ENCODE results near the gene CST9L. TPM values are rescaled to one million over a fixed set of nuclear protein-coding genes. Genes with fewer than 3 reads are reported as not detected.

The CST9L gene
- total RNA-seq, 4 donors from 2014 or later, result not detected

- Histone ChIP-seq H3K9me3 (no peaks in the 10 kb centered on the region), H3K4me3 (no peak overlapping the region), H3K4me1 (no peaks in the 10 kb centered on the region), H3K27me3 (no peaks in the 10 kb centered on the region), H3K36me3 (no peaks in the 10 kb centered on the region), H3K27ac (no peak overlapping the region)
- WGBS, 2 donors (ENCODE audit: low coverage in 1 of 2), result 0 to 13% methylated on average over 1 to 9 of the region's 9 CpGs
- in situ Hi-C loops (cut with MboI; ENCODE audit: low pct_ligation_motif_present in 1 of 4, low pct_unique_long_range_greater_than_20kb in 1 of 4, low sequenced_read_pairs in 3 of 4) (loop anchor here in 2 of 4 donors (10.0 to 25.0 kb wide), 4 partner anchors 162 to 919 kb away; partner anchors contain the start of gene CSTL1 (in 1 of the 2)), intact Hi-C loops (cut with DNase I; ENCODE audit: low total_unique reads) (loop anchor here (5.0 kb wide), 1 partner anchor 164 kb away; no protein-coding TSS in a partner anchor)
- peak; percentile 78 for DNase-seq
- TF ChIP-seq EP300 (IDR thresholded peaks at IDR 0.05; ENCODE audit: low read depth) (no peak), POLR2AphosphoS5 (IDR thresholded peaks at IDR 0.05) (no peak), POLR2A (IDR thresholded peaks at IDR 0.05) (no peak)
- TF ChIP-seq, protein P1, sequence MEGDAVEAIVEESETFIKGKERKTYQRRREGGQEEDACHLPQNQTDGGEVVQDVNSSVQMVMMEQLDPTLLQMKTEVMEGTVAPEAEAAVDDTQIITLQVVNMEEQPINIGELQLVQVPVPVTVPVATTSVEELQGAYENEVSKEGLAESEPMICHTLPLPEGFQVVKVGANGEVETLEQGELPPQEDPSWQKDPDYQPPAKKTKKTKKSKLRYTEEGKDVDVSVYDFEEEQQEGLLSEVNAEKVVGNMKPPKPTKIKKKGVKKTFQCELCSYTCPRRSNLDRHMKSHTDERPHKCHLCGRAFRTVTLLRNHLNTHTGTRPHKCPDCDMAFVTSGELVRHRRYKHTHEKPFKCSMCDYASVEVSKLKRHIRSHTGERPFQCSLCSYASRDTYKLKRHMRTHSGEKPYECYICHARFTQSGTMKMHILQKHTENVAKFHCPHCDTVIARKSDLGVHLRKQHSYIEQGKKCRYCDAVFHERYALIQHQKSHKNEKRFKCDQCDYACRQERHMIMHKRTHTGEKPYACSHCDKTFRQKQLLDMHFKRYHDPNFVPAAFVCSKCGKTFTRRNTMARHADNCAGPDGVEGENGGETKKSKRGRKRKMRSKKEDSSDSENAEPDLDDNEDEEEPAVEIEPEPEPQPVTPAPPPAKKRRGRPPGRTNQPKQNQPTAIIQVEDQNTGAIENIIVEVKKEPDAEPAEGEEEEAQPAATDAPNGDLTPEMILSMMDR (IDR thresholded peaks at IDR 0.05), result peak; percentile 83 to 89 (median 84)
These were observed 38.4 kb upstream of the CST9L start for GRCh38 chr20:23606652-23607049.

- TF ChIP-seq EP300 (IDR thresholded peaks at IDR 0.05; ENCODE audit: low read depth), result no peak
- TF ChIP-seq POLR2A (IDR thresholded peaks at IDR 0.05), result no peak
- no peak for TF ChIP-seq POLR2AphosphoS5 (IDR thresholded peaks at IDR 0.05)
- TF ChIP-seq, protein P1 (IDR thresholded peaks at IDR 0.05), result no peak
- Histone ChIP-seq H3K4me3 (no peak within 1 kb of the TSS), H3K9me3 (no peaks in the 10 kb centered on the region), H3K27ac (no peak within 1 kb of the TSS), H3K27me3 (no peaks in the 10 kb centered on the region), H3K4me1 (no peaks in the 10 kb centered on the region), H3K36me3 (no peaks in the 10 kb centered on the region)
- in situ Hi-C loops (cut with MboI; ENCODE audit: low pct_ligation_motif_present in 1 of 4, low pct_unique_long_range_greater_than_20kb in 1 of 4, low sequenced_read_pairs in 3 of 4), result loop anchor here in 2 of 4 donors (10.0 to 25.0 kb wide), 4 partner anchors 161 to 919 kb away; partner anchors contain the start of gene CSTL1 (in 1 of the 2)
- DNase-seq, result no peak
- intact Hi-C loops (cut with DNase I; ENCODE audit: low total_unique reads), result loop anchor here (5.0 kb wide), 1 partner anchor 164 kb away; no protein-coding TSS in a partner anchor
- WGBS, 2 donors (ENCODE audit: low coverage in 1 of 2), result 47 to 65% methylated on average over 3 to 14 of the region's 16 CpGs
These were observed 37.8 kb upstream of the CST9L start, which contains the start of gene CST9 for GRCh38 chr20:23605867-23606651. CST9 (minus strand) TSS chr20:23605917; CDS start chr20:23605864, 53 bp downstream.

DNA sequence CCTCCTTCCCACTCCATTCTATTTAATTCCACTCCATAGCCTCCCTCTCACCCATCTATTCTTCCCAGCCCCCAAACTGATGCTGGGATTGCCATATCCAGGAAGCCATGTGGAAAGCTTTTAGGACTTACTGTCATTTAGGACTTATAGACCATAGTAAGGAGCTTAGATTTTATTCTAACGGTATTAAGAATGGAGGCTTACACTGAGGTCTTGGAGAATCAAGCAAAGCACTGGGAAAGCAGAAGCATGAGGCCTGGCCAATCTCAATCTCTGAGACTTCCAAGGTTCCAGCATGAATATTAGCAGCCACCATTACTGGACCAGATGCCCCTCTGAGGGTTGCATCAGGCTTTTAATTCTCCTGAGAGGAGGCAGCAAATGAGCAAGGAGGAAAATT lies 36.0 kb upstream of the CST9L start:
- H3K4me1 ChIP-seq, result no peaks in the 10 kb centered on the region
- no peaks in the 10 kb centered on the region for H3K36me3 ChIP-seq
- no peak for TF ChIP-seq EP300 (IDR thresholded peaks at IDR 0.05; ENCODE audit: low read depth)
- no peak for TF ChIP-seq POLR2A (IDR thresholded peaks at IDR 0.05)
- TF ChIP-seq, protein P1 (IDR thresholded peaks at IDR 0.05), result no peak
- no peak for TF ChIP-seq POLR2AphosphoS5 (IDR thresholded peaks at IDR 0.05)
- in situ Hi-C loops (cut with MboI; ENCODE audit: low pct_ligation_motif_present in 1 of 4, low pct_unique_long_range_greater_than_20kb in 1 of 4, low sequenced_read_pairs in 3 of 4) (loop anchor here in 2 of 4 donors (10.0 to 25.0 kb wide), 4 partner anchors 160 to 917 kb away; partner anchors contain the start of gene CSTL1 (in 1 of the 2)), intact Hi-C loops (cut with DNase I; ENCODE audit: low total_unique reads) (no loop called here)
- H3K4me3 ChIP-seq, result no peak overlapping the region
- no peak for DNase-seq
- no peaks in the 10 kb centered on the region for H3K9me3 ChIP-seq
- 60% methylated on average over 1 of the region's 1 CpG; no CpG with 5 or more reads in 1 of the 2 donors for WGBS, 2 donors (ENCODE audit: low coverage in 1 of 2)
- H3K27me3 ChIP-seq, result no peaks in the 10 kb centered on the region
- no peak overlapping the region for H3K27ac ChIP-seq

DNA sequence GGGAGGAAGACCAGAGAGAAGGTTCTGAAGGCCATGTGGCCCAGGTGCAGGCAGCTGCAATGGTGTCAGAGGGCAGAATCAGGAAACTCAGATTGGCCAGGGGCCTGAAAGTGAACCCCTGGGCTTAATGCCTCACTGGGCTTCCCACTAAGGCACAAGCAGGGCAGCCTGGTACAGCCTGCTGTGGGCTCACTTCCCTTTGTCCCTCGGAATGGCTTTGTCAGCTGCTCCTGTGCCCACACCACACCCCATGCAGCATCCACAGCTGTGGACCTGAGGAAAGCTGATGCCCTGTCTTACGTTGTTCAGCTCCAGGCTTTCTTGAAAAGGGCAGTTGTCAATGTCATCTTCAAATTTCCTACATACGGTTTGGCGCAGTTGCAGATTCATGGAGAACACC lies 35.0 kb upstream of the CST9L start:
- in situ Hi-C loops (cut with MboI; ENCODE audit: low pct_ligation_motif_present in 1 of 4, low pct_unique_long_range_greater_than_20kb in 1 of 4, low sequenced_read_pairs in 3 of 4) (loop anchor here in 2 of 4 donors (10.0 to 25.0 kb wide), 4 partner anchors 159 to 916 kb away; partner anchors contain the start of gene CSTL1 (in 1 of the 2)), intact Hi-C loops (cut with DNase I; ENCODE audit: low total_unique reads) (no loop called here)
- Histone ChIP-seq H3K4me3 (no peak overlapping the region), H3K4me1 (no peaks in the 10 kb centered on the region), H3K27ac (no peak overlapping the region), H3K9me3 (no peaks in the 10 kb centered on the region), H3K27me3 (no peaks in the 10 kb centered on the region), H3K36me3 (no peaks in the 10 kb centered on the region)
- WGBS, 2 donors (ENCODE audit: low coverage in 1 of 2), result 93% methylated on average over 3 of the region's 4 CpGs; no CpG with 5 or more reads in 1 of the 2 donors
- DNase-seq, result no peak
- no peak for TF ChIP-seq POLR2A (IDR thresholded peaks at IDR 0.05)
- no peak for TF ChIP-seq POLR2AphosphoS5 (IDR thresholded peaks at IDR 0.05)
- TF ChIP-seq, protein P1 (IDR thresholded peaks at IDR 0.05), result no peak
- no peak for TF ChIP-seq EP300 (IDR thresholded peaks at IDR 0.05; ENCODE audit: low read depth)
